Smooth muscle cell (in vitro differentiated cells): Measurements from ENCODE around the gene MPP1. TPM values are rescaled to one million over a fixed set of nuclear protein-coding genes. Genes with fewer than 3 reads are reported as not detected.

Experiments
- DNase-seq: peaks from one replicate; lab custom pipeline; 2025; ENCODE audit not compliant: unreplicated experiment; lab: John Stamatoyannopoulos, UW
- H2AFZ ChIP-seq: fragments of 200-600 bp; sonication (generic); 2 replicates; pipeline ENCODE4 v1.6.0; 2016; ENCODE audit warnings: antibody characterized with exemption, low read depth, mild to moderate bottlenecking
- H3F3A ChIP-seq: fragments of 200-600 bp; sonication (generic); 2 replicates; pipeline ENCODE4 v1.6.0; 2017; ENCODE audit warnings: antibody characterized with exemption, low read depth
- H3K27ac ChIP-seq: fragments of 200-600 bp; sonication (generic); 2 replicates; pipeline ENCODE4 v1.5.1; 2016; ENCODE audit warnings: low read depth, mild to moderate bottlenecking
- H3K27me3 ChIP-seq: fragments of 200-600 bp; sonication (generic); 2 replicates; pipeline ENCODE4 v1.6.1; 2016; ENCODE audit warnings: low read depth, mild to moderate bottlenecking
- H3K36me3 ChIP-seq: fragments of 200-600 bp; sonication (generic); 2 replicates; pipeline ENCODE4 v1.5.1; 2016; ENCODE audit warnings: low read depth
- H3K4me1 ChIP-seq: fragments of 200-600 bp; sonication (generic); 2 replicates; pipeline ENCODE4 v1.5.1; 2016; ENCODE audit warnings: low read depth
- H3K4me2 ChIP-seq: fragments of 200-600 bp; sonication (generic); 2 replicates; pipeline ENCODE4 v1.6.0; 2016; ENCODE audit warnings: mild to moderate bottlenecking
- H3K4me3 ChIP-seq: fragments of 200-600 bp; sonication (generic); 2 replicates; pipeline ENCODE4 v1.5.1; 2016; ENCODE audit warnings: mild to moderate bottlenecking
- H3K79me2 ChIP-seq: fragments of 200-600 bp; sonication (generic); 2 replicates; pipeline ENCODE4 v1.6.0; 2016; ENCODE audit warnings: low read depth, mild to moderate bottlenecking
- H3K9ac ChIP-seq: fragments of 200-600 bp; sonication (generic); 2 replicates; pipeline ENCODE4 v1.6.0; 2016; ENCODE audit warnings: low read depth
- H3K9me3 ChIP-seq: fragments of 200-600 bp; sonication (generic); replicated peaks from 2 replicates; pipeline ENCODE4 v1.5.1; 2016; ENCODE audit warnings: low read depth
- H4K20me1 ChIP-seq: fragments of 200-600 bp; sonication (generic); 2 replicates; pipeline ENCODE4 v1.6.0; 2016; ENCODE audit warnings: low read depth
- CTCF ChIP-seq: fragments of 200-600 bp; sonication (generic); IDR thresholded peaks from 2 replicates; pipeline ENCODE4 v1.5.1; 2017; ENCODE audit warnings: borderline replicate concordance, mild to moderate bottlenecking, antibody characterized with exemption; ENCODE audit not compliant: insufficient read depth, poor library complexity, severe bottlenecking
- WGBS: methylation state at CpG from one replicate; pipeline ENCODE4 v1.1.7; 2016; ENCODE audit warnings: low lambda C conversion rate; 5-methylcytosine and 5-hydroxymethylcytosine counted together
- polyA plus RNA-seq: library from polyadenylated mRNA; unstranded; fragments of >200 nt; fragmentation: Nextera tagmentation; extraction: Ambion mirVana; gene quantifications from 2 replicates; pipeline ENCODE4 v1.2.1, GENCODE V29; 2016
- total RNA-seq: library from RNA; depleted of rRNA; stranded (reverse); fragments of >200 nt; gene quantifications from 2 replicates; pipeline ENCODE4 v1.2.3, GENCODE V29; 2014

Gene MPP1
- total and polyA plus RNA-seq, 2 experiments from 2014 or later = 15.1 to 17.5 TPM

GRCh38 chrX:154735695-154736393 is 69.4 kb downstream of the MPP1 start:
- H3K36me3 ChIP-seq = no peaks in the 10 kb centered on the region
- H3K4me2 ChIP-seq = peak overlapping the region; percentile 29
- no peaks in the 10 kb centered on the region for H3K79me2 ChIP-seq
- H4K20me1 ChIP-seq = no peaks in the 10 kb centered on the region
- H3K27me3 ChIP-seq = no peaks in the 10 kb centered on the region
- H3K4me1 ChIP-seq = no peaks in the 10 kb centered on the region
- no peaks in the 10 kb centered on the region for H3F3A ChIP-seq
- H3K9ac ChIP-seq = peak overlapping the region; percentile 50
- peak overlapping the region; percentile 90 for H3K27ac ChIP-seq
- WGBS = 56% methylated on average over 7 of the region's 7 CpGs
- H2AFZ ChIP-seq = no peak overlapping the region
- no peaks in the 10 kb centered on the region for H3K9me3 ChIP-seq
- DNase-seq = no peak
- no peak for TF ChIP-seq CTCF
- H3K4me3 ChIP-seq = no peak overlapping the region

- peak overlapping the region; percentile 48 for H3K9ac ChIP-seq
- peak overlapping the region; percentile 4 for H3K4me2 ChIP-seq
- H3K4me3 ChIP-seq = no peak overlapping the region
Measured at GRCh38 chrX:154734061-154734781, 71.1 kb downstream of the MPP1 start.

GRCh38 chrX:154733066-154733425 is 72.2 kb downstream of the MPP1 start:
- H3K9ac ChIP-seq = no peak overlapping the region
- no peaks in the 10 kb centered on the region for H3F3A ChIP-seq
- H3K9me3 ChIP-seq = no peaks in the 10 kb centered on the region
- no peaks in the 10 kb centered on the region for H3K4me1 ChIP-seq
- H3K27ac ChIP-seq = peak overlapping the region; percentile 90
- H3K79me2 ChIP-seq = no peaks in the 10 kb centered on the region
- H3K4me2 ChIP-seq = no peak overlapping the region
- DNase-seq = no peak
- WGBS = 68% methylated on average over 2 of the region's 2 CpGs
- H2AFZ ChIP-seq = no peak overlapping the region
- no peaks in the 10 kb centered on the region for H3K36me3 ChIP-seq
- H3K27me3 ChIP-seq = no peaks in the 10 kb centered on the region
- no peak overlapping the region for H3K4me3 ChIP-seq
- no peak for TF ChIP-seq CTCF
- H4K20me1 ChIP-seq = no peaks in the 10 kb centered on the region

More at GRCh38 chrX:154734061-154734781, 71.1 kb downstream of the MPP1 start:
- TF ChIP-seq CTCF = no peak
- Histone ChIP-seq H4K20me1 (no peaks in the 10 kb centered on the region), H2AFZ (no peak overlapping the region), H3F3A (no peaks in the 10 kb centered on the region), H3K27me3 (no peaks in the 10 kb centered on the region), H3K27ac (peak overlapping the region; percentile 90), H3K9me3 (no peaks in the 10 kb centered on the region), H3K79me2 (no peaks in the 10 kb centered on the region), H3K4me1 (no peaks in the 10 kb centered on the region), H3K36me3 (no peaks in the 10 kb centered on the region)
- no peak for DNase-seq
- WGBS = 71% methylated on average over 8 of the region's 8 CpGs
